Gastrocnemius medialis (tissue), 4 donors: ENCODE results near the gene CDK18. TPM values are rescaled to one million over a fixed set of nuclear protein-coding genes. Genes with fewer than 3 reads are reported as not detected.

Experiments
- ATAC-seq, 2 donors: fragments of 150-250 bp; one replicate each; pipeline ENCODE4 v1.9.1; 2016
- DNase-seq, 2 donors: peaks; one replicate each; pipeline ENCODE4 v3.0.0-alpha.2; 2019
- H3K27ac ChIP-seq, 4 donors: fragments of 200-600 bp; sonication (generic); 1 replicate in 1 of 4; 2 replicates in 3 of 4; pipeline ENCODE4 v1.5.1; 2016 to 2018; ENCODE audit warnings: mild to moderate bottlenecking in 2 of 4, moderate library complexity in 1 of 4
- H3K27me3 ChIP-seq, 3 donors: fragments of 200-600 bp; sonication (generic) in 2 of 3; 1 replicate in 1 of 3; 2 replicates in 2 of 3; pipeline versions ENCODE4 v1.5.1 to v1.6.0; 2016 to 2019; ENCODE audit warnings: mild to moderate bottlenecking in 1 of 3, moderate library complexity in 1 of 3
- H3K36me3 ChIP-seq, 2 donors: fragments of 200-600 bp; sonication (generic) in 1 of 2; one replicate each; pipeline ENCODE4 v1.5.1; 2017 to 2018
- H3K4me1 ChIP-seq, 2 donors: fragments of 200-600 bp; sonication (generic) in 1 of 2; one replicate each; pipeline ENCODE4 v1.5.1; 2016 to 2017; ENCODE audit warnings: mild to moderate bottlenecking in 2 of 2
- H3K4me3 ChIP-seq, 4 donors: fragments of 200-600 bp; sonication (generic) in 3 of 4; 1 replicate in 1 of 4; 2 replicates in 3 of 4; pipeline ENCODE4 v1.5.1; 2016 to 2019; ENCODE audit warnings: mild to moderate bottlenecking in 2 of 4
- H3K9me3 ChIP-seq, 3 donors: fragments of 200-600 bp; sonication (generic) in 2 of 3; 1 replicate in 1 of 3; 2 replicates in 2 of 3; pipeline ENCODE4 v1.5.1; 2016 to 2019
- CTCF ChIP-seq, 5 experiments: fragments of 450-650 bp in 3 of 5; fragments of 200-600 bp in 2 of 5; sonication (generic) in 2 of 5; IDR thresholded peaks in 4 of 5; conservative IDR thresholded peaks in 1 of 5; 1 replicate in 4 of 5; 2 replicates in 1 of 5; pipeline ENCODE4 v1.5.1; 2016 to 2019; ENCODE audit warnings: antibody characterized with exemption in 5 of 5, mild to moderate bottlenecking in 3 of 5, moderate library complexity in 3 of 5
- POLR2A ChIP-seq, 2 donors: fragments of 450-650 bp; IDR thresholded peaks; one replicate each; pipeline ENCODE4 v1.6.1; 2017; ENCODE audit warnings: antibody characterized with exemption in 2 of 2, mild to moderate bottlenecking in 2 of 2, moderate library complexity in 2 of 2
- in situ Hi-C, 4 donors: fragments of 200-750 bp; cut with MboI; loops; one replicate each; pipeline versions ENCODE4 v1.15.0 to v1.8.0; 2017; ENCODE audit warnings: low sequenced_read_pairs in 4 of 4
- intact Hi-C: fragments of 100-400 bp; cut with DNase I; formaldehyde crosslinking; loops from one replicate; pipeline ENCODE4 v1.15.1; 2023; ENCODE audit warnings: low total_unique reads
- total RNA-seq, 4 donors: library from RNA; depleted of rRNA; stranded (reverse); fragments of >200 nt; gene quantifications; one replicate each; pipeline versions ENCODE4 v1.1.0 to v1.2.3, GENCODE V29; 2016

Gene CDK18
- total RNA-seq, 4 donors from 2014 or later = 1.2 to 4.6 (median 1.5) TPM

DNA sequence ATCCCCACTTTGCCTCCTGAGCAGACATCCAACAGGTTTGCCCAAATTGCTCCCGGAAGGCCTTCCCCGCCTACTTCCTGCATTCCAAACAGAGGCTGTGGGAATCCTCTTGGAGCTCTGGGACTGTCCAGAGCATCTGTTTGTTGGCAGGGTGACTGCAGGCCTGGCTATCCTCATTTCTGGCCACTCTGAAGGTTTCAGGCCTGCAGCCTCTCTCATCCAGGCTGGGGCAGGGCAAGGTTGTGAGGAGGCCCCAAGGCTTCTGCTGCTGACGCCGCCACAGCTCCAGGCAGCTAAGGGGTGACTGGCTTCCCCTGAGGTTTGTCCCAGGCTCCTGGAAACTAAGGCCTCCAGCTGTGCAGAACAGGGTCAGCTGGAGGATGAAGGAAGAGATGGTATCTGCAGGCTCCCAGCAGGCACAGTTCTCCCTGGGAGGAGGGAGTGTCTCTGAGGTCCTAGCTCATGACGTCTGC is 11.3 kb downstream of the CDK18 start:
- intact Hi-C loops (no loop called here), in situ Hi-C loops (no loop called here)
- H3K27ac ChIP-seq = peak overlapping the region in 3 of 4 donors; percentile 13 to 70 (median 67)
- no peaks in the 10 kb centered on the region for H3K9me3 ChIP-seq
- ATAC-seq (peak; percentile 32 to 50), DNase-seq (no peak)
- no peaks in the 10 kb centered on the region for H3K27me3 ChIP-seq
- no peaks in the 10 kb centered on the region for H3K36me3 ChIP-seq
- H3K4me1 ChIP-seq = peaks cover 20 to 33% of the 10 kb centered on the region in 2 donors
- H3K4me3 ChIP-seq = no peak overlapping the region
- TF ChIP-seq POLR2A (IDR thresholded peaks at IDR 0.05) = no peak
- no peak for TF ChIP-seq CTCF (IDR thresholded peaks at IDR 0.05 in 4 of 5, conservative IDR thresholded peaks at IDR 0.05 in 1 of 5)

DNA sequence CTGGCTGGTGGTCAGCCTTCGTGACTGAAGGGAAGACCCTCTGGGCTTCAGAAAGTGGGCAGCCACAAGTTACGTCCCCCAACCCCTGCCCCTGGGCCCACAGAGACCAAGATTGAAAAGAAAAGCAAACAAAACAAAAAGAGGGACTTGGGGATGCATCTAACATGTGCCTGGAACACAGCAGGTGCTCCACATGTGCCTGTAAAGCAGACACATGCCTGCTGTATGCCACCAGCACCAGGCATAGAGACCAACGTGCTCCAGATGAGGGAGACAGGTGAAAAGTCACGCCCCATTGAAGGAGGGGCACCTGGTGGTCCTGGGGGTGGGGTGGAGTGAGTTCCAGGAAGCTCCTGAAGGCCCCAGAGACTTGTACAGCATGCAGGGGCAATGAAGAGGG is 11.9 kb downstream of the CDK18 start:
- H3K36me3 ChIP-seq = no peaks in the 10 kb centered on the region
- in situ Hi-C loops = no loop called here
- peak overlapping the region in 3 of 4 donors; percentile 56 to 70 (median 67) for H3K27ac ChIP-seq
- ATAC-seq (no peak), DNase-seq (no peak)
- no peak overlapping the region for H3K4me3 ChIP-seq
- H3K4me1 ChIP-seq = peaks cover 20 to 33% of the 10 kb centered on the region in 2 donors
- intact Hi-C loops = no loop called here
- no peaks in the 10 kb centered on the region for H3K27me3 ChIP-seq
- H3K9me3 ChIP-seq = no peaks in the 10 kb centered on the region
- TF ChIP-seq CTCF (IDR thresholded peaks at IDR 0.05 in 4 of 5, conservative IDR thresholded peaks at IDR 0.05 in 1 of 5) = no peak
- TF ChIP-seq POLR2A (IDR thresholded peaks at IDR 0.05) = no peak

- Histone ChIP-seq H3K27me3 (no peaks in the 10 kb centered on the region), H3K36me3 (no peaks in the 10 kb centered on the region), H3K27ac (peak overlapping the region in 2 of 4 donors; percentile 56 to 67), H3K9me3 (no peaks in the 10 kb centered on the region), H3K4me1 (peaks cover 20 to 32% of the 10 kb centered on the region in 2 donors), H3K4me3 (no peak overlapping the region)
- intact Hi-C loops (no loop called here), in situ Hi-C loops (no loop called here)
- TF ChIP-seq CTCF (IDR thresholded peaks at IDR 0.05 in 4 of 5, conservative IDR thresholded peaks at IDR 0.05 in 1 of 5) (no peak), POLR2A (IDR thresholded peaks at IDR 0.05) (no peak)
- DNase-seq (no peak), ATAC-seq (no peak)
Observed at GRCh38 chr1:205517288-205517687, 12.8 kb downstream of the CDK18 start.

- peaks cover 20 to 28% of the 10 kb centered on the region in 2 donors for H3K4me1 ChIP-seq
Observed at GRCh38 chr1:205517763-205518162, 13.3 kb downstream of the CDK18 start.

More at GRCh38 chr1:205517763-205518162, 13.3 kb downstream of the CDK18 start:
- ATAC-seq = no peak
- intact Hi-C loops (no loop called here), in situ Hi-C loops (no loop called here)
- H3K4me3 ChIP-seq = no peak overlapping the region
- TF ChIP-seq CTCF (IDR thresholded peaks at IDR 0.05 in 4 of 5, conservative IDR thresholded peaks at IDR 0.05 in 1 of 5) (no peak), POLR2A (IDR thresholded peaks at IDR 0.05) (no peak)
- no peaks in the 10 kb centered on the region for H3K9me3 ChIP-seq
- H3K27ac ChIP-seq = no peak overlapping the region
- H3K27me3 ChIP-seq = no peaks in the 10 kb centered on the region
- no peaks in the 10 kb centered on the region for H3K36me3 ChIP-seq
- DNase-seq = no peak
